GM18517 (cell line): ENCODE results near the gene F13A1.

Source experiments
- ATAC-seq: cut with Tn5 transposase; IDR thresholded peaks from one replicate; pipeline ENCODE4 v1.9.1; 2021; ENCODE audit warnings: mild to moderate bottlenecking, moderate library complexity; ENCODE audit not compliant: unreplicated experiment

F13A1 gene

GRCh38 chr6:6199678-6200077 is 120.8 kb downstream of the F13A1 start:
- no peak for ATAC-seq

GRCh38 chr6:6196762-6197161 is 123.7 kb downstream of the F13A1 start:
- ATAC-seq = no peak

GRCh38 chr6:6195080-6195479 is 125.4 kb downstream of the F13A1 start:
- no peak for ATAC-seq

GRCh38 chr6:6193221-6193745 is 127.2 kb downstream of the F13A1 start:
- no peak for ATAC-seq

GRCh38 chr6:6191909-6192308 is 128.6 kb downstream of the F13A1 start:
- ATAC-seq = no peak

GRCh38 chr6:6191476-6191875 is 129.0 kb downstream of the F13A1 start:
- no peak for ATAC-seq

GRCh38 chr6:6180684-6181083 is 139.8 kb downstream of the F13A1 start:
- ATAC-seq = no peak

GRCh38 chr6:6179858-6180623 is 140.4 kb downstream of the F13A1 start:
- no peak for ATAC-seq

GRCh38 chr6:6178795-6179194 is 141.7 kb downstream of the F13A1 start:
- ATAC-seq = no peak

- no peak for ATAC-seq
These were observed 142.7 kb downstream of the F13A1 start for GRCh38 chr6:6177754-6178153.

- ATAC-seq = no peak
These were observed 143.8 kb downstream of the F13A1 start for GRCh38 chr6:6176586-6177228.

GRCh38 chr6:6176127-6176526 is 144.3 kb downstream of the F13A1 start:
- no peak for ATAC-seq

- no peak for ATAC-seq
These were observed 151.3 kb downstream of the F13A1 start for GRCh38 chr6:6169141-6169540.

- ATAC-seq = no peak
These were observed 154.4 kb downstream of the F13A1 start for GRCh38 chr6:6166064-6166463.

- ATAC-seq = no peak
These were observed 156.1 kb downstream of the F13A1 start for GRCh38 chr6:6164367-6164766.

- no peak for ATAC-seq
These were observed 166.1 kb downstream of the F13A1 start for GRCh38 chr6:6154335-6154734.

- no peak for ATAC-seq
These were observed 168.4 kb downstream of the F13A1 start for GRCh38 chr6:6152060-6152459.

GRCh38 chr6:6148192-6148815 is 172.2 kb downstream of the F13A1 start:
- no peak for ATAC-seq

GRCh38 chr6:6131492-6132109 is 188.9 kb downstream of the F13A1 start:
- no peak for ATAC-seq

- ATAC-seq = no peak
These were observed 195.0 kb downstream of the F13A1 start for GRCh38 chr6:6125495-6125894.

- ATAC-seq = no peak
These were observed 196.7 kb downstream of the F13A1 start for GRCh38 chr6:6123803-6124202.
